Panc1 (cell line): ENCODE measurements around the gene HMHB1. TPM values are rescaled to one million over a fixed set of nuclear protein-coding genes. Genes with fewer than 3 reads are reported as not detected.

Experiments
- ATAC-seq: fragments of 200-7000 bp; cut with Tn5 transposase; 2 replicates; pipeline ENCODE4 v1.9.1; 2020; ENCODE audit warnings: mild to moderate bottlenecking, moderate library complexity
- BruUV-seq: library from RNA; stranded (reverse); fragments of 400-500 nt; replicated peaks from 2 replicates; lab custom pipeline; 2021; lab: Mats Ljungman, UMichigan
- CTCF ChIA-PET: fragments of 300-600 bp; sonication (Branson Sonifier 250); formaldehyde crosslinking; loops from one replicate; lab custom pipeline; 2022; ENCODE audit warnings: antibody characterized with exemption; lab: Charles Lee
- POLR2A ChIA-PET: fragments of 300-600 bp; sonication (Branson Sonifier 250); formaldehyde crosslinking; loops from one replicate; lab custom pipeline; 2022; ENCODE audit warnings: antibody characterized with exemption; lab: Charles Lee
- DNase-seq: peaks from one replicate; pipeline ENCODE4 v3.0.0-alpha.2; 2010; ENCODE audit warnings: low read depth, low spot score
- H3K27ac ChIP-seq: 2 replicates; pipeline ENCODE4 v1.5.1; 2011; ENCODE audit warnings: mild to moderate bottlenecking, low read length, inconsistent platforms
- H3K27me3 ChIP-seq: fragments of 200-500 bp; sonication (Bioruptor generic); 2 replicates; pipeline ENCODE4 v1.6.0; 2014; ENCODE audit warnings: low read length, inconsistent platforms; ENCODE audit not compliant: control insufficient read depth, insufficient read depth
- H3K36me3 ChIP-seq: fragments of 200-500 bp; sonication (Bioruptor generic); 2 replicates; pipeline ENCODE4 v1.5.1; 2014; ENCODE audit warnings: inconsistent platforms, mild to moderate bottlenecking, low read length, moderate library complexity; ENCODE audit not compliant: control insufficient read depth, insufficient read depth
- H3K4me1 ChIP-seq: 2 replicates; pipeline ENCODE4 v1.5.1; 2011; ENCODE audit warnings: inconsistent platforms, mild to moderate bottlenecking, low read length, moderate library complexity; ENCODE audit not compliant: control insufficient read depth, insufficient read depth
- H3K4me3 ChIP-seq, 2 experiments: 2 replicates each; pipeline ENCODE4 v1.5.1; 2011 to 2012; ENCODE audit warnings: low read depth in 2 of 2, low read length in 2 of 2, mild to moderate bottlenecking in 2 of 2, inconsistent platforms in 1 of 2, moderate library complexity in 1 of 2
- H3K9me3 ChIP-seq: fragments of 200-500 bp; sonication (Bioruptor generic); 2 replicates; pipeline ENCODE4 v1.5.1; 2014; ENCODE audit warnings: low read depth, mild to moderate bottlenecking, inconsistent platforms, low read length, moderate library complexity; ENCODE audit not compliant: control insufficient read depth, insufficient read depth
- CTCF ChIP-seq: fragments of 450-650 bp; IDR thresholded peaks from 2 replicates; pipeline ENCODE4 v1.5.1; 2017; ENCODE audit warnings: mild to moderate bottlenecking
- POLR2AphosphoS5 ChIP-seq: IDR thresholded peaks from 2 replicates; pipeline ENCODE4 v1.6.1; 2012; ENCODE audit warnings: mild to moderate bottlenecking, low read depth, low read length, moderate library complexity
- REST ChIP-seq, 2 experiments: IDR thresholded peaks; 2 replicates each; pipeline ENCODE4 v1.6.1; 2011 to 2012; ENCODE audit warnings: low read depth in 2 of 2, control low read depth in 1 of 2, low read length in 1 of 2, mild to moderate bottlenecking in 1 of 2, moderate library complexity in 1 of 2; ENCODE audit not compliant: insufficient read depth in 1 of 2
- SIN3A ChIP-seq: IDR thresholded peaks from 2 replicates; pipeline ENCODE4 v1.6.1; 2012; ENCODE audit warnings: low read depth, mild to moderate bottlenecking, low read length, moderate library complexity, borderline replicate concordance; ENCODE audit not compliant: insufficient read depth
- TCF7L2 ChIP-seq: IDR thresholded peaks from 2 replicates; pipeline ENCODE4 v1.6.1; 2011; ENCODE audit warnings: mild to moderate bottlenecking, low read depth, low read length, inconsistent platforms
- in situ Hi-C: cut with HindIII; loops from 2 replicates; pipeline ENCODE4 v1.10.0; 2016; ENCODE audit warnings: low sequenced_read_pairs, low pct_unique_long_range_greater_than_20kb
- intact Hi-C: fragments of 100-400 bp; cut with micrococcal nuclease; formaldehyde crosslinking; loops from one replicate; pipeline ENCODE4 v1.10.0; 2022; ENCODE audit not compliant: unreplicated experiment
- total RNA-seq: library from RNA; stranded (reverse); gene quantifications from one replicate; pipeline ENCODE4 v1.2.1, GENCODE V29; 2021; ENCODE audit not compliant: unreplicated experiment

HMHB1 gene
- total RNA-seq, 1 experiment from 2014 or later: not detected

GRCh38 chr5:143800715-143801114 is 11.2 kb upstream of the HMHB1 start:
- intact Hi-C loops: no loop called here
- Histone ChIP-seq H3K27ac (no peak overlapping the region), H3K27me3 (0 out of 2 replicates have a peak, but pooled peaks cover 2% of the 10 kb centered on the region), H3K9me3 (no peaks in the 10 kb centered on the region), H3K4me3 (no peak overlapping the region), H3K4me1 (no peaks in the 10 kb centered on the region), H3K36me3 (no peaks in the 10 kb centered on the region)
- TF ChIP-seq CTCF (no peak), POLR2AphosphoS5 (no peak), TCF7L2 (no peak), REST (IDR thresholded peaks at IDR 0.05; ENCODE audit: insufficient read depth in 1 of 2, low read depth in 2 of 2, low read length in 1 of 2) (no peak), SIN3A (no peak)
- ChIA-PET POLR2A (interaction anchor here (0.6 kb wide), 1 partner anchor 15 kb away, joined by 3 read pairs; no protein-coding TSS in a partner anchor), CTCF (interaction anchor here (1.1 kb wide), 1 partner anchor 13 kb away, joined by 3 read pairs; no protein-coding TSS in a partner anchor)
- BruUV-seq: no TSS peak
- DNase-seq (no peak), ATAC-seq (no peak)
- in situ Hi-C loops: no loop called here

- Histone ChIP-seq H3K27ac (no peak overlapping the region), H3K4me1 (no peaks in the 10 kb centered on the region), H3K36me3 (no peaks in the 10 kb centered on the region), H3K27me3 (0 out of 2 replicates have a peak, but pooled peaks cover 4% of the 10 kb centered on the region), H3K4me3 (no peak overlapping the region), H3K9me3 (no peaks in the 10 kb centered on the region)
- in situ Hi-C loops (no loop called here), intact Hi-C loops (no loop called here)
- CTCF ChIA-PET: interaction anchor here (0.5 to 1.1 kb wide), 2 partner anchors 14 to 695 kb away, joined by 3 to 5 read pairs; no protein-coding TSS in a partner anchor
- no peak for TF ChIP-seq REST (IDR thresholded peaks at IDR 0.05; ENCODE audit: insufficient read depth in 1 of 2, low read depth in 2 of 2, low read length in 1 of 2)
- no peak for TF ChIP-seq TCF7L2
- no peak for TF ChIP-seq SIN3A
- no peak for TF ChIP-seq CTCF
- no peak for TF ChIP-seq POLR2AphosphoS5
- DNase-seq: no peak
- POLR2A ChIA-PET: no interaction called here
- ATAC-seq: no peak
- BruUV-seq: no TSS peak
Observed at GRCh38 chr5:143801252-143801939, 10.6 kb upstream of the HMHB1 start.
